GM04504 (cell line): Measurements from ENCODE around the gene CCDC74A.
"Not testable (repeated sequence)": the region's sequence is repeated elsewhere in the genome, so short reads cannot be mapped to it uniquely, and the experiment has no call there.

Experiments used
- DNase-seq: peaks from one replicate; pipeline ENCODE4 v3.0.0-alpha.2; 2012; ENCODE audit warnings: low read depth

The CCDC74A gene

DNA sequence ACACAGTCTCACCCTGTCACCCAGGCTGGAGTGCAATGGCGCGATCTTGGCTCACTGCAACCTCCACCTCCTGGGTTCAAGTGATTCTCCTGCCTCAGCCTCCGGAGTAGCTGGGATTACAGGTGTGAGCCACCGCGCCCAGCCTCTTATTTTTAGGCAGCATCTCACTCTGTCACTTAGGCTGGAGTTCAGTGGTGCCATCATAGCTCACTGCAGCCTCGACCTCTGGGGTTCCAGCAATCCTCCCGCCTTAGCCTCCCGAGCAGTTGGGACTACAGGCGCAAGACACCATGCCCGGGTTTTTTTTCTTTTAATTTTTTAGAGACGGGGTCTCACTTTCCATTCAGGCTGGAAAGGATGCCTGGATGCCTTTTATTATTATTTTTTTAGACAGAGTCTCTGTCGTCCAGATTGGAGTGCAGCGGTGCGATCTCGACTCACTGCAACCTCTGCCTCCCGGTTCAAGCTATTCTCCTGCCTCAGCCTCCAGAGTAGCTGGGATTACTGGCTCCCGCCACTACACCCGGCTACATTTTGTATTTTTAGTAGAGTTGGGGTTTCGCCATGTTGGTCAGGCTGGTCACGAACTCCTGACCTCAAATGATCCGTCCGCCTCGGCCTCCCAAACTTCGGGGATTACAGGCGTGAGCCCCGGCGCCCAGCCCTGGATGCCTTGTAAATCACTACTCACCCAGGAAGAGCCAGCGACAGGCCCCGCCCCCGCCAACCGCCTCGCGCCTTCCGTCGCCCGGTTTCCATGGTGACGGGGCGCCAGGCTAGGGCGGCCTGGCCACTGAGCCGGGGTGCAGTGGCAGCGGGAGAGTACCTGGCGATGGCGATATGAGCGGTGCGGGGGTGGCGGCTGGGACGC lies at the start of gene CCDC74A:
CCDC74A (plus strand) TSS at position 758 of the 871 bp plus-strand sequence; CDS start at position 841, 83 bp downstream.
- peak; percentile 14 for DNase-seq

DNA sequence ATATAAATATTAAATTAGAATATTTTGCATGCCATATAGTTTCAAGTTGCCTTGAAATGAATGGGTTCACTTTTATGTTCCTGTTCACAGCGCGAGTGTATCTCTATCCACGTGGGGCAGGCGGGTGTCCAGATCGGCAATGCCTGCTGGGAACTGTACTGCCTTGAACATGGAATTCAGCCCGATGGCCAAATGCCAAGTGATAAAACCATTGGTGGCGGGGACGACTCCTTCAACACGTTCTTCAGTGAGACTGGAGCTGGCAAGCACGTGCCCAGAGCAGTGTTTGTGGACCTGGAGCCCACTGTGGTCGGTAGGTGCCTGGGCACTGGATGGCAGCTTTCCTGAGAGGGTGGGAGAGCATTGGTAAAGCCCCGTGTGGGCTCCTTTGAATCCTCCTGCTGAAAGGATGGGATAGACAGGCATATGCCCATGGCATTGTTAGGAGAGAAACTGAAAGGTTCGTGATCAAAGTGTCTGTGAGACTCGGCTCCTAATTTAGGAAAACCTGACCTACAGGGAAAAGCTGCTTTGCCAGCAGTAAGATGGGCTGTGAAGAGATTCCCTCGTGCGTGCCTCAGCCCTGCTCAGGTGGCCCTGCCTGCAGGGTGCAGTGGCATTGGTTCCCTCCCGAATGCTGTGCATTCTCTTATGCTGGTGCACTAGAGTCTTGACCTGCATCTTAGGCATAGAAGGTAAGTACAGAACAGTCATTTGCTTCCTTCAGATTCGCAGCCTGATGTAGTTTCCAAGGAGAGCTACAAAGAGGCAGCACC lies 49.4 kb upstream of the CCDC74A start:
- DNase-seq = not testable (repeated sequence)

DNA sequence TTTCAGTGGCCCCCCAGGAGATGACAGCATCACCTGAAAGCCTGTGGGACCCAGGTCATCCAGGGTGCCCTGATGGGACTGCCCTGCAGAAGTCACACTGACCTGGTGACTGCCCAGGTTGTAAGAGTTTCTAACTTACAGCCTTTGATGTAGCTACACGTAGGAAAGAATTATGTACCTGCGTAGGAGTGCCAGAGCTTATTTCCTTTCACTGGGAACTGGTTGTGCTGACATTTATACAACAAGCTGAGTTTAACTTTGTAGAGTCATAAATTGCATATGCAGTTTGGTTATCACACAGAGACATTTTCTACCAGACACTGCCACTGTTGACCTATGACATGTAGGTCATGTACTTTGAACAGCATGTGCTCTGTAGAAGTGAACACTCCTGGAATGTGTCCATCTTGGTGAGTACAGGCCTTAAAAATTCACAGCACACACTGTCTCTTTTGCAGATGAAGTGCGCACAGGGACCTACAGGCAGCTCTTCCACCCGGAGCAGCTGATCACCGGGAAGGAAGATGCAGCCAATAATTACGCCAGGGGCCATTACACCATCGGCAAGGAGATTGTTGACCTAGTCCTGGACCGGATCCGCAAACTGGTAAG lies 48.7 kb upstream of the CCDC74A start:
- DNase-seq = not testable (repeated sequence)

DNA sequence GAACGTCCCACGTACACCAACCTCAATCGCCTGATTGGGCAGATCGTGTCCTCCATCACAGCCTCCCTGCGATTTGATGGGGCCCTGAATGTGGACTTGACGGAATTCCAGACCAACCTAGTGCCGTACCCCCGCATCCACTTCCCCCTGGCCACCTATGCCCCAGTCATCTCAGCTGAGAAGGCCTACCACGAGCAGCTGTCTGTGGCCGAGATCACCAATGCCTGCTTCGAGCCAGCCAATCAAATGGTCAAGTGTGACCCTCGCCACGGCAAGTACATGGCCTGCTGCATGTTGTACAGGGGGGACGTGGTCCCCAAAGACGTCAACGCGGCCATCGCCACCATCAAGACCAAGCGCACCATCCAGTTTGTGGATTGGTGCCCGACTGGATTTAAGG lies 47.3 kb upstream of the CCDC74A start:
- not testable (repeated sequence) for DNase-seq

DNA sequence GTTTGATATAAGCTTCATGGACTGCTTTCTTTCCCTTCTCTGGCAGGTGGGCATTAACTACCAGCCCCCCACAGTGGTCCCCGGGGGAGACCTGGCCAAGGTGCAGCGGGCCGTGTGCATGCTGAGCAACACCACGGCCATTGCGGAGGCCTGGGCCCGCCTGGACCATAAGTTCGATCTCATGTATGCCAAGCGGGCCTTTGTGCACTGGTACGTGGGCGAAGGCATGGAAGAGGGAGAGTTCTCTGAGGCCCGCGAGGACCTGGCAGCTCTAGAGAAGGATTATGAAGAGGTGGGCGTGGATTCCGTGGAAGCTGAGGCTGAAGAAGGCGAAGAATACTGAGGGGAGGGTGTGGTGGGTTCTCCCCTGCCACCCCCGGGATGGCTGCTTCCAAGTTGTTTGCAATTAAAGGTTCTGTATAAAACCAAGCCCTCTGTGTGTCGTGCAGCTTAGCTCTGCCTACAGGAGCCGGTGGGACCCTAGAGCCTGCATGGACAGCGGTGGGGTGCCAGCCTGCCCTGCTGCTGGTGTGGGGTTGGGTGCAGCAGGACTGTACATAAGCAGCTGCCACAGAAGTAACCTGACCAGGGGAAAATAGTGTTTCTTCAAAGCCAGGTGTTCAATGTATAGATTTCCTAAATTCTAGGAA lies 45.1 kb upstream of the CCDC74A start:
- DNase-seq = not testable (repeated sequence)

DNA sequence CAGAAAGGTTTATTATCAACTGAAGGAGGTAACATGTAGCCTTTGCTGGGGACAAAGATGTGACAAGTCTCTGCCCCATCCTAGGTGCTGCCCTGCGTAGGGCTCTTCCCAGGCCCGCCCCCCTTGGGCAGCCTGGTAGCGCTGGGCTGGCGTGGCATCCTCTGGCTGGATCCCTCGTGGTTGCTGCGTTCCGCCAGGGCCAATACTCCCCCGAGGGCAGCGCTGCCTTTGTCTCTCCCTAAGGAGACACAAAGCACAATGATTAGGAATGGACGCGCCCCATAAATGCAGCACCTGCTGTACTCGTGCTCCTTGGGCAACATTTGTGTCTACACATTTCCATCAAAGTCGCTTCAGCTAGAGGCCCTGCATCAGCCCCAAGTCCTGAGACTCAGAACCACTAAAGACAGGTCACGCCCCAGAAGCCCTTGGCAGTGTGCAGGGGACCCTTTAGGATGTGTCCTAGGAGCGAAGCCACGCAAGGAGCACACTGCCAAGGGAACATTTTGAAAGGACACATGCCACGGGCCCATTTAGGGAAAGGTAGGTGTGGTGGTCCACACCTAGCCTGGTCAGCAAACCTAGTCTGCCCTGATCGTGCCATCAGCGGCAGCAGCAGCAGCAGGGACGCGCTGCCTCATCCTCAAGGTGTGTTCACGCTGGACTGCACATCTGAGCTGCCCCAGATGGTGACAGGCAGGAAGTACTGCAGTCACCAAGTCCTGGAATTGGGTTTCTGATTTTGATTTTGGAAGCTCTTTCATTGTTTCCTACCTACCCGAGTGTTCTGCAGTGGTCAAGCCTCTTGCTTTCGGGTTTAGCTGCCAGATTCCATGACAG lies 43.5 kb upstream of the CCDC74A start:
- DNase-seq = not testable (repeated sequence)

DNA sequence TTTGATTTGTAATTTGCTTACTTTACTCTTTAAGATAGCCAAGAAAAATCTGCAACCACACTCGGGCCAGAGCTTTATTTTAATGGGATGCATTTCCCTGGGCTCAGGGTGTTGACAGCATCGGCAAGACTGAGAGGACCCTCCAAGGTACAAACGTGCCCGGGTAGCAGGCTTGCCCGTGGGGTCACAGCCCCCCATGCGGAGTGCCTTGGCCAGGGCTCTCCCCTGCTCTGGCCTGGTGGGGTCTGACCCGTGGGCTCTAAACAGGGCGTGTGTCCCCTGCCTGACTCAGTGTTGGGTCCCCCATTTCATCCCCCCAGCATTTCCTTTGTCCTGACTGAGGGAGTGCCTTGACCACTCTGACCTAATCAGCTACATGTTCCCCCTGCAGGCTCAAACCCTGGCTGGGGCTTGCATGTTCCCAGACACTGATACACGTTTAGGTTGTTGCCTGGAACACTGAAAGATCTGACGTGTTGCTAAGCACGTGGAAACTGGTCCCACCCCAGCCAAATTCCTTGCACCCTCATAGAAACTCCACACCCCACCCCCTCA lies 42.7 kb upstream of the CCDC74A start:
- DNase-seq = not testable (repeated sequence)

DNA sequence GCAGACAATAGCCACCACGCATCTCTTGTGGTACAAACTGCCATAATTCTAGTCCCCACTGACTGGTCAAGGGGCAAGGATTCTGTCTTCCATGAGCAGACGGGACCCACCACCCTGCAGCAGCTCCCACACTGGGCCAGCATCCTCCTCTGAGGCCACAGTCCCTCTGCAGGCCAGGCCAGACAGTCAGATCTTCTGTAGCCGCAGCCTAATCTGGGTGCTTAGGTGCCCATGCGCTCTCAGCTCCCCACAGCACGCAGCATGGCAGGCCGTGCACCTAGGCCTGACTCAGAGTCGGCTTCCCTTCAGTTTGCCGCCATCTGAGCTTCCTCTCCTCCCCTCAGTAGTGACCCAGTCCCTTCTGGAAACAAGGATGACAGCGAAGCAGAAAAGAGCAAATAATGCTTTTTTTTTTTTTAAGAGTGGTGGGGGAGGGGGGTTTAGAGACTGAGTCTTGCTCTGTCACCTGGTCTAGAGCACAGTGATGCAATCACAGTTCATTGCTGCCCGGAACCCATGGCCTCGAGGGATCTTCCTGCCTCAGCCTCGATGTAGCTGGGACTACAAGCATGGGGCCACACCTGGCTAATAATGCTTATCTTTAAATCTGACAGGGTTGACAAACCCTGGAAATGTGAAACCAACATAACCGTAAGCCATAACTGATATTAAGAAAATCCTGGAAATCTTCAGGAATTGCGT lies 41.3 kb upstream of the CCDC74A start:
- DNase-seq = not testable (repeated sequence)

DNA sequence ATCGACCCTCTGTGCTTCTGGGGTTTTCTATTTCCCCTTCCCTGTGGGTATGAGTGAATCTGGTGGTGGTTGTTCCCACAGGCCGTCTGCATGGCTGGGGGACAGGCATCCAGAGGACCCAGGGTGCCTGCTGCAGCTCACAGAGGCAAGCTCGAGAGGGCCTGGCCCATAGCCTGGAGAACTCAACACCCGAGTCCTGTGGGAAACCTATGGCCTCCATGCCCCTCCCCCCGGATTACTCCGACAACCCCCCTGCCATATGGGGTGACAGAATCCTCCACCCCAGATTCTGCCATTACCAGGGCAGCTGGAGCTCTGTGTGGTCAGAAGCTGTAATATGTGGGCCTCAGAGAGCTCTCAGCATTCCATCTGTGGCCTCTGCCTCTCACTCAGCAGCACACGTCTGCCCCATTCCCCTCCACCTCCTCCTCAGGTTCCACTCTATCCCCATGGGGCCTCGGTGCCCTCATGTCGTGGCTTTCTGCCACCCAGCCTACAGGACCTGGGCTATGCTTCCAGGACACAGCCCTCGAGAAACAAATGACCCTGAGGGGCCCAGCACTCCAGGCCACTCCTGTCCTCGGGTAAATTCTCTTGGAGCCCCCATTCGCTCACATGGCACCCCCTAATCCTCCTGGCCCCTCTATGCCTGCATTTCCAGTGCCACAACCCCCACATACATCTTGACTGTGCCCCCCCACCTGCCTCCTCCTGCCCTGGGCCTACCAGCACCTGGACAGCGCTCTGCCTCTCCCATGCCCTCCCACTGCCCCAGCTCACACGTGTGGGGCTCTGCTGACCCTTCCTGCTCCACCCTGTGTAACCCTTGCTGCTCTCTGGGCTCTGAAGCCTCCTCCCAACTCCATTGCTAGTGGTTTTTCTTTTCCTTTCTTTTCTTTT lies 39.1 kb upstream of the CCDC74A start:
- no peak for DNase-seq

DNA sequence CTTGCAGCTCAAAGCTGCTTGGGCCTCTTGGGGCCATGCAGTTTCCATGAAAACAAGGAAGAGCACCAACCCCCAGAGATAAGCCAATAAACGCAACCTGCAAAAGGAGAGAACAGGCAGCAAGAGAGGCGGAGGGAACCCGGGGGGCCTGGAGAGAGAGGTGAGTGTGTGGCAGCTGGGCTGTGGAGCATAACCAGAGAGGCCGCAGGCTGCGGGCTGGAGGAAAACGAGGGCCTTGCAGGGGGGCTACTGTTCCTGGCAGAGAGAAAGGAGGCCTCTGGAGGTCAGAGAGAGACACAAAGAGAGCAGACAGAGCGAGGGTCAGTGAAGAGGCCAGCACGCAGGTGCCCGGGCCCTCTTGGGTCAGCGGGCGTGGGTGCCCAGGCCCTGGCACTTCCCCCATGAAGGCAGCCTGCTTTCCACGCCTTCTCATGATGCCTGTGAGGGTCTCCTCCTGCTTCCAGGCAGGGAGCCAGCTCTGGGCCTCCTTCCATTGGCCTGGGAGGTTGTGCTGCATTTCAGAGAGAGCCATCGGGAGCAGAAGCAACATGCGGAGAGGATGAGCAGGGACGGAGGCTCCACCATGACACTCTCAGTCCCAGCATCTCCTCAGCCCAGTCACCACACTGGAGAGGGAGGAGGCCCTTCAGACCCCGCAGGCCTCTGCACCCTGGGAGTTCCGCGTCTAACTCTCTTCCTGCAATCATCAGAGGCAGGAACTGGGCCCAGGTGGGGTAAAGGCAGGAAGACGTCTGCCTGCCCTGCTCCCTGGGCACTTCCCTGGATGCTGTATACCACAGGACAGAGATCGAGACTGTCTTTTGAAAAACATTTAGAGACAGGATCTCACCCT lies 36.8 kb upstream of the CCDC74A start:
- not testable (repeated sequence) for DNase-seq

DNA sequence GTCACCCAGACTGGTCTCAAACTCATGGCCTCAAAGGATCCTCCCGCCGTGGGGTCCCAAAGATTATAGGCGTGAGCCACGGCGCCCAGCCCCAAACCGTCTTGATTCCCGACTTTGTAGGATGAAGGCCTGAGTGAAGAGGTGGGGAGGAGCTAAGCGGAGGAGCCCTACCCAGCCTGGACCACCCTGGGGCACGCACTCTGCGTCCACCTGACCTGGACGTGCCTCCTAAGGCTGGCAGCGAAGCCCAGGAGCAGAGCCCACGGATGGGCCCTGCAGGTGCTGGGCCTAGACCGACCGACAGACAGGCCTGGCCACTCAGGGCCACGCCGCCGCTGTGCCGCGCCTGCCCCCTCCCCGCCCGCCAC lies 36.2 kb upstream of the CCDC74A start:
- DNase-seq = not testable (repeated sequence)

DNA sequence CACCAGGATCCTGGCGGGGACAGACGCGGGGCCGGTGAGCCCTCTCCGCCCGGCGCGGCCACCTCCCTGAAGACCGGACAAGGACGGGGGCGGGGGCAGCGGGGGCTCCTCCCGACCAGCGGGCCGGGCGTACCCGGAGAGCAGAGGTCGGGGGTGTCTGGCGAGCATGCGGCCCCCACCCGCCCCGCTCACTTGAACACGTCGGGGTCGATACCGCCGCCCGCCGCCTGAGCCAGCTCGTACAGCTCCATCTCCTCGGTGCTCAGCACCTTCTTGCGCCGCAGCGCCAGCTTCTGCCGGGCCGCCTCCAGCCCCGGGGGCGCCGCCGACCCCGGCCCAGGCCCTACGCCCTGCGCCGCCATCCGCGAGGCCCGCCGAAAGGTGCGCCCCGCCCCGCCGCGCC lies 35.7 kb upstream of the CCDC74A start, which contains the start of gene MZT2A:
MZT2A (minus strand) TSS at position 383 of the 403 bp plus-strand sequence; CDS start at position 362, 21 bp downstream.
- DNase-seq = not testable (repeated sequence)

DNA sequence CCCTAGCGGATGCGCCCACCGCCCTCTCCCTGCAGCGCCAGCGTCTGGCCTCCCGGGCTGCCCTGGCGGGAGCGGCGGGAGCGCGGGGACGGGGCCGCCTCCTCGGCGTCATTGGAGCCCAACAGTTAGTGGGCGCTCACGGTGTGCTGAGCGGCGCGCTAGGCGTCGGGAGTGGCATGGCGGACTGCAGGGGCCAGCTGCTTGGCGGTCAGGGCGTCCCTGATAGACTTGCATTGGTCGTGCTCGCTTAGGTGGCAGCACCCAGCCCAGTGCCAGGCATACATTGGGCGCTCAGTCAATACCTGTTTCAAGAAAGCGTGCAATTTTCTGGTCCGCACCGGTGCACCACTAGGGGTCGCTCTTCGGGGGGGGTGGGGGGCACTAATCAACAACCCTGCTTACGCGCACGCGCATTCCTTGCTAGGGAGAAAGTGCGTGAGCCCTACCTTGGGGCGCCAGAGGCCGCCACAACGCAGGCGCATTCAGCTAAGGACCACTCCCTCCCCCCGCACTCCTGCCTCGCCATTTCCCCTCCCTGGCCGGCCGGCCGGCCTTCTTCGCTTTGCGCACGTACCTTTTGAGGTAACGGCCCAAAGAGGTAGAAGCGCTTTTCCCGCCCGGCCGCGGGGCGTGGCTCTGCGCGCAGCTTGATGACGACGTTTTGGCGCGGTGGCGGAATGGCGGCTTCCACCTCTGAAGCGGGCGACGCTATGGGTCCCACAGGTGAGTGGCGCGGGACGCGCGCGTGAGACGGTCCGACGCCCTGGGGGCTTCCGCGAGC lies 35.1 kb upstream of the CCDC74A start:
- DNase-seq = peak; percentile 81

DNA sequence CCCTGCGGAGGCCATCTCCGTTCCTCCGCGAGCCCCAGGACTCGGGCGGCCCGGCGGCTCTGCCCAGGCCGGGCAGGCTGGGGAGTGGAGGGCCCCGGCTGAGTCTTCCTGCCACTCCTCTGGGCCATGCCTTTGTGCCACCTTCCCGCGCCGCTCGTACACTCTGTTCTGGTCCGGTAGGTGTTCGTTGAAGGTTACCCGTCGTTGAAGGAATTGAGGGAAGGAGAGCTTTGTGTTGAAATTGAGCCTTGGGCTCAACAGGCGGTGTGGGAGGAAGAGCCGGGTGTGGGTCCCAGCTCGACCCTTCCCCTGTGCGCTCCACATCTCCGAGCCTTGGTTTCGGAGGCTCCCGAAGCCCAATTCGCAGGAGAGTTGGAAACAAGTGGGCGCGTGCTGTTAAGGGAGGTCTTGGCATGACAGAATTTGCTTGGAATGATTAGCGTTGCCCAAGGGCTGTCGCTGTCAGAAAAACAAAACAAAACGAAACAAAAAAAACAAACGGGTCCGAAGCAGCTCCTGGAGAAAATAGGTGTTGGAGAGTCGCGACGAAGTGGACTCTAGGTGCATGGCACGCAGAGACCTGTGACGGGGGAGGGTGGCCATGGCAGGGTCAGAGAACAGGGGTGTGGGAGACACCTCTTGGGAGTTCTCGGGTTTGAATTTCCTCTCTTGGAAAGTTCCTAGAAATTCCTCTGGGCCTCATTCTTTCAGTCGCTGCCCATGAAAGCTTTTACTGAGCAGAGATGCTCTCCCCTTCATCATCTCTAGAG lies 34.3 kb upstream of the CCDC74A start:
- DNase-seq = no peak

DNA sequence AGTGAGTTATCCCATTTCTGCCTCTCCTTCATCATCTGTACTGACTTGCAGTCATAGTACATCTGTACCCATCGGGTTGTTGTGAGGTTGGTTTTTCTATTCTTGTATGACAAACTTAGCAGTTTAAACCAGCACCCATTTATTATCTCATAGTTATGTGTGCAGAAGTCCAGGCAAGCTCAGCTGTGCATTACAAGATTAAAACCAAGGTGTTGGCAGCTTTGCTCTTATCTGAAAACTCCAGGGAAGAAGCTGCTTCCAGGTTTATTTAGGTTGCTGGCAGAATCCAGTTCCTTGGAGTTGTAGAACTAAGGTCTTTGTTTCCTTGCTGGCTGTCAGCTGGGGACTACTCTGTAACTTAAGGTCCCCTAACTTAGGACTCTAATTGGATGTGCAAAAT lies 32.2 kb upstream of the CCDC74A start:
- DNase-seq = not testable (repeated sequence)

DNA sequence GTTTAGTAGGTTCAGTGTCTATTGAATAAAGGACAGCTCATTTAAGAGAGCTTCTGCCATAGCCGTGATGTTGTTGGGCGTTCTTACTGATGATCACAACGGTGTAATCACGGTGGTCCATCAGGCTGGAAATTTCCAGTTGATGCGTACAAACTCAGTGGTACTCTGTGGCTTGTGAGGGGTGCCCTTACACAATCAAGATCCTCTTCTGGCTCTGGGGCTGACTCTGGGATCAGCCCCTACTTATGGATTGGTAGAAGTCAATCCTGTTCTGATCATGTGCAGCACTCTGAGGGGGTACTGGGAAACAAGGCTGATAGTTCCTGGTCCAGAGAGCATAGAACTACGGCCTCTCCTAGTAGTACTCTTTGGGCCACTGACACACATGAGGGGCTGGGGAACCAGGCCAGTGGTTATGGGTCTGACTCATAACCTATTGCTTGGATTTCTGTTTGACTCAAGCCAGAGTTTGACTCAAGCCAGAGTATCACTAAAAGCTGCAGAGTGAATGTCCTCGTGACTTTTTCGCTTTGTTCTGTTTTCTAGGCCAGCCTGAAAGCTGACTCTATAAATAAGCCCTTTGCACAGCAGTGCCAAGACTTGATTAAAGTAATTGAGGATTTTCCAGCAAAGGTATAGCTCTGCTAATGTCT lies 29.2 kb upstream of the CCDC74A start:
- not testable (repeated sequence) for DNase-seq
